BJ (cell line): ENCODE measurements around the gene CACNA1C. TPM values are rescaled to one million over a fixed set of nuclear protein-coding genes. Genes with fewer than 3 reads are reported as not detected.

Experiments
- CTCF ChIA-PET: fragments of 350-600 bp; formaldehyde crosslinking; extraction: SDS; loops from one replicate; lab custom pipeline; 2021; ENCODE audit warnings: antibody characterized with exemption, inconsistent platforms; lab: Yijun Ruan, JAX
- POLR2A ChIA-PET: fragments of 300-600 bp; sonication (Branson Sonifier 250); formaldehyde crosslinking; extraction: SDS; loops from one replicate; lab custom pipeline; 2021; ENCODE audit warnings: antibody characterized with exemption; lab: Charles Lee
- DNase-seq: peaks from one replicate; pipeline ENCODE4 v3.0.0-alpha.2; 2011; ENCODE audit warnings: low read depth
- H3K27me3 ChIP-seq: 2 replicates; pipeline ENCODE4 v1.6.0; 2011; ENCODE audit warnings: low read length; ENCODE audit not compliant: control insufficient read depth, insufficient read depth
- H3K36me3 ChIP-seq: 2 replicates; pipeline ENCODE4 v1.5.1; 2011; ENCODE audit warnings: low read length; ENCODE audit not compliant: control insufficient read depth, insufficient read depth
- H3K4me3 ChIP-seq: 2 replicates; pipeline ENCODE4 v1.5.1; 2011; ENCODE audit warnings: low read depth, mild to moderate bottlenecking, control low read depth, low read length
- polyA minus RNA-seq: library from RNA; depleted of rRNA, polyadenylated mRNA; stranded (reverse); fragments of >200 nt; gene quantifications from 2 replicates; pipeline ENCODE4 v1.2.3, GENCODE V29; 2011; rRNA and poly(A)+ RNA removed
- polyA plus RNA-seq: library from polyadenylated mRNA; depleted of rRNA; stranded (reverse); fragments of >200 nt; gene quantifications from 2 replicates; pipeline ENCODE4 v1.2.3, GENCODE V29; 2011; rRNA removed
- TF ChIP-seq, protein P1 (sequence below): IDR thresholded peaks from 2 replicates; pipeline ENCODE4 v1.5.1; 2011; ENCODE audit warnings: low read depth, mild to moderate bottlenecking, control low read depth, inconsistent platforms, low read length, moderate library complexity; ENCODE audit not compliant: insufficient read depth

The CACNA1C gene
- polyA plus RNA-seq (10.2 and 14.7 TPM in 2 replicates), polyA minus RNA-seq (32.5 and 33.6 TPM in 2 replicates)

- peaks cover 3% of the 10 kb centered on the region for H3K36me3 ChIP-seq
- TF ChIP-seq, protein P1, sequence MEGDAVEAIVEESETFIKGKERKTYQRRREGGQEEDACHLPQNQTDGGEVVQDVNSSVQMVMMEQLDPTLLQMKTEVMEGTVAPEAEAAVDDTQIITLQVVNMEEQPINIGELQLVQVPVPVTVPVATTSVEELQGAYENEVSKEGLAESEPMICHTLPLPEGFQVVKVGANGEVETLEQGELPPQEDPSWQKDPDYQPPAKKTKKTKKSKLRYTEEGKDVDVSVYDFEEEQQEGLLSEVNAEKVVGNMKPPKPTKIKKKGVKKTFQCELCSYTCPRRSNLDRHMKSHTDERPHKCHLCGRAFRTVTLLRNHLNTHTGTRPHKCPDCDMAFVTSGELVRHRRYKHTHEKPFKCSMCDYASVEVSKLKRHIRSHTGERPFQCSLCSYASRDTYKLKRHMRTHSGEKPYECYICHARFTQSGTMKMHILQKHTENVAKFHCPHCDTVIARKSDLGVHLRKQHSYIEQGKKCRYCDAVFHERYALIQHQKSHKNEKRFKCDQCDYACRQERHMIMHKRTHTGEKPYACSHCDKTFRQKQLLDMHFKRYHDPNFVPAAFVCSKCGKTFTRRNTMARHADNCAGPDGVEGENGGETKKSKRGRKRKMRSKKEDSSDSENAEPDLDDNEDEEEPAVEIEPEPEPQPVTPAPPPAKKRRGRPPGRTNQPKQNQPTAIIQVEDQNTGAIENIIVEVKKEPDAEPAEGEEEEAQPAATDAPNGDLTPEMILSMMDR = peak; percentile 5
- CTCF ChIA-PET = interaction anchor here (0.7 to 1.1 kb wide), 3 partner anchors 125 to 332 kb away, joined by 3 to 4 read pairs (median 3); no protein-coding TSS in a partner anchor
- H3K4me3 ChIP-seq = peak within 1 kb of the TSS; percentile 61
- POLR2A ChIA-PET = no interaction called here
- H3K27me3 ChIP-seq = 0 out of 2 replicates have a peak, but pooled peaks cover 2% of the 10 kb centered on the region
- no peak for DNase-seq
These were observed at the start of gene CACNA1C for GRCh38 chr12:2052826-2053678. CACNA1C (plus strand) TSS chr12:2052987; CDS start chr12:2053563, 576 bp downstream.

GRCh38 chr12:2003676-2004112 lies 49.1 kb upstream of the CACNA1C start:
- H3K4me3 ChIP-seq = peak overlapping the region; percentile 88
- CTCF ChIA-PET = interaction anchor here (1.0 kb wide), 1 partner anchor 33 kb away, joined by 5 read pairs; no protein-coding TSS in a partner anchor
- H3K27me3 ChIP-seq = no peaks in the 10 kb centered on the region
- TF ChIP-seq, protein P1 = no peak
- POLR2A ChIA-PET = no interaction called here
- DNase-seq = no peak
- H3K36me3 ChIP-seq = no peaks in the 10 kb centered on the region

DNA sequence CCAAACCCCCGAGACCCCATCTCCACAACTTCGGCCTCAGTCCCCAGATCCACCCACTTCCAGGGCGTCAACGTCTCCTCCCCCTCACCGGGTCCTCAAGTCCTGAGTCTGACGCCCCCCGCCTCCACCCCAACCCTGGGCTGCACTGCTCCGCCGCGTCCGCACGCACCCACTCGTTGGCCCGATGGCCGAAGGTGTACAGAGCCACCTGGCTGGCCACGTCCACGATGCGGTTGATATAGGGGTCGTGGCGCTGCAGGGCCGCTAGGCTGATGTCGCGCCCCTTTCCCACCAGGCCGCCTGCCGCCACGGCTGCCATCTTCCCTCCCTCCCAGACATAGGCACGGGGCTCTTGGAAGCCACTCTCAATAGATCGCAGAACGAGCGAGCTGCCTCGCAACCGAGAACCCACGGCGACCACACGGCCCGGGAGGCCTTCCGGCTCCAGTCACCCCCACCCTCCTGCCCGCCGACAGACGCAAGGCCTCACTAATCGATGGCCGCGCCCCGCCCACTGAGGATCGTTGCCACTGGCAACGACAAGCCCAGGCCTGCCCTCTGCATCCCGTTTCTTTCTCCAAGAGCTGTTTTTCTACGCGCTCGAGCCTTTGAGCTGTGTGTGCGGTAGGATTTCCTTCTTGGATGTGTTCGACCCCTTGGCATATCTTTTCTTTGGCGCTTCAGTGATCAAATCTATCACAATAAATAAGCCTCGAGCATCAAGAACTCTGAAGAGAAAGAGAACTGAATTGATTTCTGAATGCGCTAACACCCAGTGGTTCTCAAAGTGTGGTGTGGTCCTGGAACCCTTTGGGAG lies 48.5 kb upstream of the CACNA1C start, which contains the start of gene DCP1B:
Gene DCP1B, minus strand, starts transcription at position 345 of the 817 bp plus-strand sequence. Its CDS starts 26 bp downstream, at position 319.
- Histone ChIP-seq H3K27me3 (no peaks in the 10 kb centered on the region), H3K4me3 (peak within 1 kb of the TSS; percentile 88), H3K36me3 (no peaks in the 10 kb centered on the region)
- POLR2A ChIA-PET = interaction anchor here (0.5 kb wide), 1 partner anchor 1146 kb away, joined by 3 read pairs; no protein-coding TSS in a partner anchor
- DNase-seq = peak; percentile 85
- CTCF ChIA-PET = interaction anchor here (1.0 kb wide), 1 partner anchor 33 kb away, joined by 5 read pairs; no protein-coding TSS in a partner anchor
- TF ChIP-seq, protein P1 = peak; percentile 15; the same call in 1 of the 2 replicates

DNA sequence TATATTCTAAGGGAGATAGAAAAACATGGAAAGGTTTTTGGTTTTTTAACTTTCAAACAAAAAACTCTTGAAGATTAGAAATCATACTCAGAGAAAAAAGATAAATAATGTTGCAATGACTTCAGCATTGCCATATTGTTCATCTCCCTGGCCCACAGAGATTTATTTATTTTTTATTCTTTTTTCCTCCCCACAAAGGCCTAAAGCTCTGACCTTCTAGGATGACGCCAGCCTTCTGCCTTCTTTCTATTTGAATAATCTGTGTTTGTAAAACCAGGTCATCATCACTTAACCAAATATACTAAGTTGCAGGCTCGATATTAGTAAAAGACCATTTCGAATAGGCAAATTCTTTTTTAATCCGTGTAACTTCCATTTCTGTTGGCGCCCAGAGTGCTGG lies 44.1 kb upstream of the CACNA1C start:
- ChIA-PET POLR2A (no interaction called here), CTCF (interaction anchor here (1.2 to 1.5 kb wide), 2 partner anchors 11 to 69 kb away, joined by 3 read pairs; no protein-coding TSS in a partner anchor)
- TF ChIP-seq, protein P1 = no peak
- Histone ChIP-seq H3K36me3 (no peaks in the 10 kb centered on the region), H3K27me3 (no peaks in the 10 kb centered on the region), H3K4me3 (no peak overlapping the region)
- DNase-seq = no peak
